Cardiac muscle cell (in vitro differentiated cells and primary cell): ENCODE data around the gene CYP27C1. TPM values are rescaled to one million over a fixed set of nuclear protein-coding genes. Genes with fewer than 3 reads are reported as not detected.
A peak's percentile ranks its signal among the peaks of the same experiment; 100 is the strongest.
"Not testable (repeated sequence)": the region's sequence is repeated elsewhere in the genome, so short reads cannot be mapped to it uniquely, and the experiment has no call there.

ENCODE experiments used
- DNase-seq, 2 donors: peaks; one replicate each; pipeline versions ENCODE4 v3.0.0 to v3.0.0-alpha.2; 2010 to 2017; ENCODE audit warnings: low read depth in 1 of 2, low spot score in 1 of 2
- H3K27ac ChIP-seq: fragments of 200-600 bp; sonication (generic); 2 replicates; pipeline ENCODE4 v1.5.1; 2016
- H3K27me3 ChIP-seq: fragments of 200-600 bp; sonication (generic); 2 replicates; pipeline ENCODE4 v1.6.0; 2016; ENCODE audit warnings: control low read depth
- H3K36me3 ChIP-seq: fragments of 200-600 bp; sonication (generic); 2 replicates; pipeline ENCODE4 v1.5.1; 2016; ENCODE audit warnings: control low read depth
- H3K4me1 ChIP-seq: fragments of 200-600 bp; sonication (generic); 2 replicates; pipeline ENCODE4 v1.8.1; 2017; ENCODE audit warnings: low read depth, mild to moderate bottlenecking, mixed run types
- H3K4me3 ChIP-seq: fragments of 200-600 bp; sonication (generic); 2 replicates; pipeline ENCODE4 v1.5.1; 2016; ENCODE audit warnings: mild to moderate bottlenecking
- H3K9me3 ChIP-seq: fragments of 200-600 bp; sonication (generic); 2 replicates; pipeline ENCODE4 v1.5.1; 2017; ENCODE audit warnings: low read depth, mild to moderate bottlenecking, control low read depth
- CTCF ChIP-seq: IDR thresholded peaks from 2 replicates; pipeline ENCODE4 v1.5.1; 2012; ENCODE audit warnings: low read depth, mild to moderate bottlenecking, low read length
- polyA plus RNA-seq: library from polyadenylated mRNA; unstranded; fragments of >200 nt; fragmentation: Nextera tagmentation; extraction: Ambion mirVana; gene quantifications from 2 replicates; pipeline ENCODE4 v1.2.1, GENCODE V29; 2016
- total RNA-seq: library from RNA; depleted of rRNA; stranded (reverse); fragments of >200 nt; gene quantifications from 2 replicates; pipeline ENCODE4 v1.2.3, GENCODE V29; 2016

CYP27C1 gene
- total and polyA plus RNA-seq, 2 experiments from 2014 or later = 1.5 to 3.6 TPM

DNA sequence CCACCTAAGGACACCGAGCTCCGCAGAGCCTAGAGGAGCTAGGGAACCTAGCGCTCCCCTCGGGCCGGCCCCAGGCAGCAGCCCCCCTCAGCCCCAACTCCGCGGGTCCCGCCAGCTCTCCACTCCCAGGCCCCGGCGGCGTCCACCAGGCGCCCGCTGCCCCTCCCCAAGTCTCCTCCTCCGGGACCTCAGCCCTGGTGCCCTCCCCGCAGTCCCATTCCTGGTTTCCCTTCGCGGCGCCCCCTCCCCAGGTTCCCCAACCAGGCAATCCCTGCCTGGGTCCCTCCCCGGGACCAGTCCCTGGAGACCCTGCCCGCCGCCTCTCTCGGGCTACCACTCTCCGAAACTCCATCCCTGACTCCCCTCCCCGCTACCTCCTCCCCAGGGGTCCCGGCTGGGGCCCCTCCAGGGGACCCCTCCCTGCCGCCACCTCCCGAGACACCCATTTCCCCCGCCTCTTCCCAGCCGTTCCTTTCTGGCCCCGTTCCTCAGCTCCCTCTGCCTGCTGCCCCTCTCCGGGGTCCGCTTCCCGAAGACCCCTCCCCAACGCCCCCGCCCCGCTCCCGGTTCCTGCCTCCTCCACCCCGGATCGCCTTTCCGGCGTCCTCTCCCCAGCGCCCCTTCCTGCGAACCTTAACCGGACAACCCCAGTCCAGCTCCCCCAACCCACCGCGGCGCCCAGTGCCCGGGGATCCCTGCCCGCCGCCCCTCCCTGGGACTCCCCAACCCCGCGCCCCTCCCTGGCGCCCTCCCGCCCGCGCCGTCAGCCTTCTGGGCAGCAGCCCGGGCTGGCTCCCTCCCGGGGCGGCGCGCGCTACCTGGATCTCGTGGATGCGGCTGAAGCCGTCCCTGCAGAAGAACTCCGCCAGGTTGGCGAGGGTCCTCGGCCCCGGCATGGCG lies 678 bp downstream of the CYP27C1 start:
- H3K36me3 ChIP-seq = no peaks in the 10 kb centered on the region
- no peak for TF ChIP-seq CTCF
- H3K27ac ChIP-seq = no peak overlapping the region
- peak overlapping the region; percentile 84 for H3K4me3 ChIP-seq
- peak; percentile 13 to 68 for DNase-seq
- no peaks in the 10 kb centered on the region for H3K4me1 ChIP-seq
- no peaks in the 10 kb centered on the region for H3K9me3 ChIP-seq
- H3K27me3 ChIP-seq = peaks cover 6% of the 10 kb centered on the region

DNA sequence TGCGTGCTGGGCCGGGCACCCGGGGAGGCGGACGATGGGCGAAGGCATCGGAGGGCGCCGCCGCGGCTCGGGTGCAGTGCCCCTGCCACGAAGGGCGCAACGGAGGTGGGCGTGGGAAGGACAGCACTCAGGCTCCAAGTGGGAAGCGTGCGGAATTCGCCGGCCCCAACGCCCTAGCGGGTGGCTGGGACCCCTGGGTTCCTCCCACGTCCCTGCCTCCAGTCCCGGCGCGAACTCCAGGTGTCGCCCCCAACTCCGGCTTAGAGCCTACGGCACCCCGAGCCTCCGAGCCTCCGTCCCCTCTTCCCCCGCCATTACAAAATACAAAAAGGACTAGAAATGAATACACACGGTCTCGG lies 1.3 kb downstream of the CYP27C1 start:
- Histone ChIP-seq H3K4me3 (peak overlapping the region; percentile 84), H3K27me3 (peaks cover 6% of the 10 kb centered on the region), H3K4me1 (no peaks in the 10 kb centered on the region), H3K27ac (no peak overlapping the region), H3K36me3 (no peaks in the 10 kb centered on the region), H3K9me3 (no peaks in the 10 kb centered on the region)
- TF ChIP-seq CTCF = no peak
- DNase-seq = no peak

DNA sequence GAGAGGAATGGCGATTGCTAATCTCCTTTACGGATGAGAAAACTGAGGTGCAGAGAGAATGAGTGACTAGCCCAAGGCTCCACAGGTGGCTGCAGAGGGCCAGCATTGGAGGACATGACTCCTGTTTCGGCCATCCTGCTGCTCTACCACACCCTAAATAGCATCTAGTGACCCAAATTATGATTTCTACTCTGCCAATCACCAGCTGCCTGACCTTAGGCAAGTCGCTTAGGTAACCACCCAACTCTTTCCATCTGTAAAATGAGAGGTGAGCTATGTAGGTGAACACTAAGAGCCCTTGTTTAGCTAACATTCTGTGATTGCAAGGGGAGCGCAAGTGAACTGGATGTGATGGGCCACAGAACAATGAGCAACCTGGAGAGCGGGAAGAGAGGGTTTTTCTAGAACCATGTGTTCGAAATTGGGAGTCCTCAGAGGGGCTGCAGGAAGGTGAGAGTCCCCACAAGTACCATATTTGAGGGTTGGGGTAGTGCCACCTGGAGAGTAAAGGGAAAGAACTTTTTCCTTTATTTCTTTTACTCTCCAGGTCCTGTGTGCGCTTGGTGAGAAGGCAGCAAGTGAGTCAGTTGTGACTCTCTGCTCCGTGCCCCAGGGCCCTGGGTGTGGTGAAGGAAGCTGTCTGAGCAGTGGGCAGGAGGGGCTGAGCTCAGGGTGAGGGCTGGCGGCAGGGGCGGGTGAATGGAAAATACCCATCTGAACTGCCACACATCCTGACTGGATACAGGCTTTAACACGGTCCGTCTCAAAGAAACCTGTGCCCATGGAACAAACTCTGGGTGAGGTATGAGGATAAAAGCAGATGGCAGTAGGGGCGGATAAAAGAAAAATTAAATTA lies 2.4 kb downstream of the CYP27C1 start:
- no peak for TF ChIP-seq CTCF
- Histone ChIP-seq H3K27me3 (peaks cover 6% of the 10 kb centered on the region), H3K4me3 (no peak overlapping the region), H3K4me1 (no peaks in the 10 kb centered on the region), H3K27ac (no peak overlapping the region), H3K9me3 (no peaks in the 10 kb centered on the region), H3K36me3 (no peaks in the 10 kb centered on the region)
- DNase-seq = no peak

DNA sequence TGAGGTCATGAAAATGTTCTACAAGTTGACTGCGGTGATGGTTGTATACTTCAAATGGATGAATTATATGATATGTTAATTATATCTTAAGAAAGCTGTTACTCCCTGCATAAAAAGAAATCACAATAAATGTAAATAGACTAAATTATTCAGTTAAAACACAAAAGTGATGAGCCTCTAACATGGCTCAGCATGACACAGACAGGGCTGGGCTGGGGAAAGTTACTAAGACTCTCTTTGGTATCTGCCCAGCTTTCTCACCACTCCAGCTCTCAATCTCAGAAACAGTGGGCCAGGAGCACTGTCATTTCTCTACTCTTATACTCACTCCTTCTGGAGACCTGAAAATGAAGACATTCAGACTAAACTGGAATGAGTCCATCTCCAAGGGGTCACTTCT lies 3.5 kb downstream of the CYP27C1 start:
- H3K36me3 ChIP-seq = no peaks in the 10 kb centered on the region
- TF ChIP-seq CTCF = no peak
- no peaks in the 10 kb centered on the region for H3K9me3 ChIP-seq
- H3K27ac ChIP-seq = no peak overlapping the region
- H3K4me3 ChIP-seq = no peak overlapping the region
- peaks cover 6% of the 10 kb centered on the region for H3K27me3 ChIP-seq
- DNase-seq = no peak
- H3K4me1 ChIP-seq = no peaks in the 10 kb centered on the region

DNA sequence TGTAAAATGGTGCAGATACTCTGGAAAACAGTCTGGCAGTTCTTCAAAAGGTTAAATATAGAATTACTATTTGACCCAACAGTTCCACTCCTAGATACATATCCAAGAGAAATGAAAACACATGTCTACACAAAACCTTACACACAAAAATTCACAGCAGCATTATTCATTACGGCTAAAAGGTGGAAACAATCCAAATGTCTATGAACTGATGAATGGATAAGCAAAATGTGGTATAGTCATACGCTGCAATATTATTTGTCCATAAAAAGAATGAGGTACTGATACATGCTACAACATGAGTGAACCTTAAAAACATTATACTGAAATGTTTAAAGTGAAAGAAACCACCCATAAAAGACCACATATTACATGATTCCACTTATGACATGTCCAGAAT lies 4.0 kb downstream of the CYP27C1 start:
- Histone ChIP-seq H3K27me3 (peaks cover 6% of the 10 kb centered on the region), H3K9me3 (no peaks in the 10 kb centered on the region), H3K27ac (no peak overlapping the region), H3K4me3 (no peak overlapping the region), H3K36me3 (no peaks in the 10 kb centered on the region), H3K4me1 (no peaks in the 10 kb centered on the region)
- DNase-seq = no peak
- TF ChIP-seq CTCF = no peak

DNA sequence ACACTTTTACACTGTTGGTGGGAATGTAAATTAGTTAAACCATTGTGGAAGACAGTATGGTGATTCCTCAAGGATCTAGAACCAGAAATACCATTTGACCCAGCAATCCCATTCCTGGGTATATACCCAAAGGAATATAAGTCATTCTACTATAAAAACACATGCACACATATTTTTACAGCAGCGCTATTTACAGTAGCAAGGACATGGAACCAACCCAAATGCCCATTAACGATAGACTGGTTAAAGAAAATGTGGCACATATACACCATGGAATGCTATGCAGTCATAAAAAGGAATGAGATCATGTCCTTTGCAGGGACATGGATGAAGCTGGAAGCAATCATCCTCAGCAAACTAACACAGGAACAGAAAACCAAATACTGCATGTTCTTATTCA lies 5.9 kb downstream of the CYP27C1 start:
- not testable (repeated sequence) for H3K9me3 ChIP-seq, DNase-seq, H3K27me3 ChIP-seq, H3K27ac ChIP-seq, H3K4me3 ChIP-seq, H3K36me3 ChIP-seq, H3K4me1 ChIP-seq
